ENCODE data around the gene SIGLEC7.

- no peak for TF ChIP-seq TCF7 (IDR thresholded peaks at IDR 0.05; ENCODE audit: borderline replicate concordance)
- no peak for TF ChIP-seq CREB1 (IDR thresholded peaks at IDR 0.05; ENCODE audit: low read depth)
- no peak for TF ChIP-seq SUZ12 (IDR thresholded peaks at IDR 0.05; ENCODE audit: unreplicated experiment)
- no peak for TF ChIP-seq RELB (IDR thresholded peaks at IDR 0.05; ENCODE audit: low read depth)
- no peak for TF ChIP-seq RAD21 (IDR thresholded peaks at IDR 0.05; ENCODE audit: insufficient read depth, low read depth, low read length)
- no peak for TF ChIP-seq CHD2 (IDR thresholded peaks at IDR 0.05; ENCODE audit: borderline replicate concordance, low read depth, low read length)
- no peak for TF ChIP-seq DPF2 (IDR thresholded peaks at IDR 0.05)
- no peak for TF ChIP-seq POLR2A (IDR thresholded peaks at IDR 0.05; ENCODE audit: low read depth, low read length)
- TF ChIP-seq TBL1XR1 (IDR thresholded peaks at IDR 0.05; ENCODE audit: low read depth, low read length): no peak
- no peak for TF ChIP-seq RFX5 (IDR thresholded peaks at IDR 0.05; ENCODE audit: low read depth, low read length)
- TF ChIP-seq CHD4 (IDR thresholded peaks at IDR 0.05): no peak
These were observed 54.1 kb downstream of the SIGLEC7 start for GRCh38 chr19:51196181-51196580.

All from GM12878 (cell line).